Measurements from ENCODE around the gene DARS2. TPM values are rescaled to one million over a fixed set of nuclear protein-coding genes. Genes with fewer than 3 reads are reported as not detected.
"Not testable (repeated sequence)": the region's sequence is repeated elsewhere in the genome, so short reads cannot be mapped to it uniquely, and the experiment has no call there.

Gene DARS2
- total RNA-seq, 1 experiment from 2014 or later, result 39.3 TPM

DNA sequence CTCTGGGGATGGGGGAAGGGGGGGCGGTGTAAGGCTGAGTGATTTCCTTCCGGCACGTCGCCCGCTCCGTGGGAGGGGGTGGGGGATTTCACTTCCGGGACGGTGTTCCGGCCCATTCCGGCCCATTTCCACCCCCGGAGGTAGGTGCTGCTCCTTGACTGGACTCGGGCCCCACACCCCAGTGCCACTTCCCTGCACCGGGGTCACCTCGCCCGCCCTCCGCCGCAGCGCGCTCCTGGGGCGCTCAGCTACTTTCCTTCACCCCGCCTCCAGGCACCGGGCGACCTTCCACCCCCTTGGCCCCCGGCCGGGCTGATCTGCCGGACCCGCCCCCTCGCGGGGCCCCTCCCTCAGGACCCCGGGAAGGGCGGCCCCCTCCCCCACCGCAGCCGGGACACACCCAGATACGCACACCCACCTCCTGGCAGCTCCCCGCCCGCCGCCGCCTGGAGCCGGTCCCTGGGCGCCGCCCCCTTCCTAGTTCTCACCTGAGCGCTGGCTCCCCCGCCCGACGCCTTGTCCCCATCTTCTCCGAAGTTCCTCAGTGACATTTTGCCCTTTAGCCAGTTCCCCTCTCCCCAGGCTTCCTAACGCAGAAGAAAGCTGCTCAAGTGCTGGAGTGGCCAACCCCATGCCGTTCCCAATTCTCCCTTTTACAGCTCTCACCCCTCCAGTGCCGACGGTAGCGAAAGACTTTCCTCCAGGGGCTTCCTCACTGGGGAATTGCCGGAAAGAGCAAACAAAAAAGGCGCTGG, 44.0 kb downstream of the DARS2 start, which contains the start of gene ZBTB37:
TSS of gene ZBTB37 (plus strand) at position 115 of the 755 bp plus-strand sequence. CDS start 1,846 bp downstream, outside the sequence.
- Histone ChIP-seq H3K27me3 (ENCODE audit: low read length) (no peaks in the 10 kb centered on the region), H3K79me2 (ENCODE audit: low read length) (peaks cover 24% of the 10 kb centered on the region), H3K4me1 (ENCODE audit: low read length) (peaks cover 37% of the 10 kb centered on the region), H3K27ac (ENCODE audit: low read length) (peak within 1 kb of the TSS; percentile 92), H3K36me3 (ENCODE audit: insufficient read depth, low read length) (peaks cover 42% of the 10 kb centered on the region), H3K9me3 (ENCODE audit: low read length) (no peaks in the 10 kb centered on the region), H3K9me2 (replicated peaks; ENCODE audit: insufficient read depth, low read length) (no peaks in the 10 kb centered on the region), H3K4me3 (ENCODE audit: low read length) (peak within 1 kb of the TSS; percentile 94), H2AFZ (ENCODE audit: low read length) (no peak within 1 kb of the TSS), H3K4me2 (ENCODE audit: low read depth, low read length, poor library complexity, severe bottlenecking) (peak within 1 kb of the TSS; percentile 96), H3K9ac (ENCODE audit: low read length) (peak within 1 kb of the TSS; percentile 92), H4K20me1 (ENCODE audit: insufficient read depth, low read depth, low read length) (peaks cover 35% of the 10 kb centered on the region)
- DNase-seq, result peak; percentile 95

DNA sequence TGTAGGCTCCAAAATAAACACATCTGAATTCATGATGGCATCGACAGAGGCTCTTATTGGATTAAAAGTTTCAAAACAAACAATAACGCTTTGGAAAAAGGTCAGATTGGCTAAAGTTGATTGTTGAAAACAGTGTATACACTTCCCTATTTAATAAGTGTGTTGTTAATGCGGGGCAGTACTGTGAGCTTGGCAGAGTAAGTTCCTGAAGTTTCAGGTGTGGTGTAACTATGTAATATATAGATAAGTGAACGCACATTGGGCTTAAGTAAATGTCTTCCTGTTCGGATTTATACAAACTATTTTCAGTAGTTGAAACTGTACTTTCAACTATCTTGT, 44.5 kb downstream of the DARS2 start:
- no peak for DNase-seq
- Histone ChIP-seq H3K9me3 (ENCODE audit: low read length) (no peaks in the 10 kb centered on the region), H3K4me3 (ENCODE audit: low read length) (peak overlapping the region; percentile 94), H3K9me2 (replicated peaks; ENCODE audit: insufficient read depth, low read length) (no peaks in the 10 kb centered on the region), H3K36me3 (ENCODE audit: insufficient read depth, low read length) (peaks cover 37% of the 10 kb centered on the region), H3K4me1 (ENCODE audit: low read length) (peaks cover 37% of the 10 kb centered on the region), H2AFZ (ENCODE audit: low read length) (no peak overlapping the region), H3K4me2 (ENCODE audit: low read depth, low read length, poor library complexity, severe bottlenecking) (peak overlapping the region; percentile 75), H3K79me2 (ENCODE audit: low read length) (peaks cover 24% of the 10 kb centered on the region), H4K20me1 (ENCODE audit: insufficient read depth, low read depth, low read length) (peaks cover 35% of the 10 kb centered on the region), H3K9ac (ENCODE audit: low read length) (peak overlapping the region; percentile 79), H3K27ac (ENCODE audit: low read length) (peak overlapping the region; percentile 92), H3K27me3 (ENCODE audit: low read length) (no peaks in the 10 kb centered on the region)

DNA sequence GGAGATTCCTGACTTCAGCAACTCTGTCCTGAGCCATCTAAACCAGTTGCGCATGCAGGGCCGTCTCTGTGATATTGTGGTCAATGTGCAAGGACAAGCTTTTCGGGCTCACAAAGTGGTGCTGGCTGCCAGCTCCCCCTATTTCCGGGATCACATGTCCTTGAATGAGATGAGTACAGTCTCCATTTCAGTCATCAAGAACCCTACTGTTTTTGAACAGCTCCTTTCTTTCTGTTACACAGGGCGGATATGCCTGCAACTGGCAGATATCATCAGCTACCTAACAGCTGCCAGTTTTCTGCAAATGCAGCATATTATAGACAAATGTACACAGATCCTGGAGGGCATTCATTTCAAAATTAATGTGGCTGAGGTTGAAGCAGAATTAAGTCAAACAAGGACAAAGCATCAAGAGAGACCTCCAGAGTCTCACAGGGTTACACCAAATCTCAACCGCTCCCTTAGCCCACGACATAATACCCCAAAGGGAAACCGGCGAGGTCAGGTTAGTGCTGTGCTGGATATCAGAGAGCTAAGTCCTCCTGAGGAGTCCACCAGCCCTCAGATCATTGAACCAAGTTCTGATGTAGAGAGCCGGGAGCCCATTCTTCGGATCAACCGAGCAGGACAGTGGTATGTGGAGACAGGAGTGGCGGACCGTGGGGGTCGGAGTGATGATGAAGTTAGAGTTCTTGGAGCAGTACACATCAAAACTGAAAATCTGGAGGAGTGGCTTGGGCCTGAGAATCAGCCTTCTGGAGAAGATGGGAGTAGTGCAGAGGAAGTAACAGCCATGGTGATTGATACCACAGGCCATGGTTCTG, 46.0 kb downstream of the DARS2 start:
- Histone ChIP-seq H3K4me1 (ENCODE audit: low read length) (peaks cover 30% of the 10 kb centered on the region), H3K79me2 (ENCODE audit: low read length) (peaks cover 24% of the 10 kb centered on the region), H3K9me2 (replicated peaks; ENCODE audit: insufficient read depth, low read length) (no peaks in the 10 kb centered on the region), H4K20me1 (ENCODE audit: insufficient read depth, low read depth, low read length) (peaks cover 22% of the 10 kb centered on the region), H2AFZ (ENCODE audit: low read length) (no peak overlapping the region), H3K9ac (ENCODE audit: low read length) (no peak overlapping the region), H3K27ac (ENCODE audit: low read length) (0 out of 2 replicates have a peak overlapping the region, but pooled peaks have one; percentile 92), H3K27me3 (ENCODE audit: low read length) (no peaks in the 10 kb centered on the region), H3K36me3 (ENCODE audit: insufficient read depth, low read length) (peaks cover 22% of the 10 kb centered on the region), H3K9me3 (ENCODE audit: low read length) (no peaks in the 10 kb centered on the region), H3K4me3 (ENCODE audit: low read length) (no peak overlapping the region), H3K4me2 (ENCODE audit: low read depth, low read length, poor library complexity, severe bottlenecking) (peak overlapping the region; percentile 75)
- DNase-seq, result no peak

DNA sequence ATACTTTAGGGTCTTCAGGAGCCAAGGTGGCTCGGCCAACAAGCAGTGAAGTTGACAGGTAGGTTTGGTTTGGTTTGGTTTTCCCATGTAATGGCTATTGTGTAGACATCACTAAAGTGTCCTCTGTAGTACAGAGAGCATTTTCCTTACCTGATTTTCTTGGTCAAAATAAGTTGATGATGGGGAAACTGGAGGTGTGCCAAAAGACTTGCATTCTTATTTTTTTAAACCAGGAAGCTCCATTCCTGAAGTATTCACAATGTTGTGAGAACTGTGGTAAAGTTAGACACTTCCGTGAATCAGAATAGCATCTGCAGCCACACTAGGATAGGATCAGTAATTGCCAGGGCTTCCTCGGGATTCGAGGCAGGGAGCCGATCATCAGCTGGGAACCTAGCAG, 46.6 kb downstream of the DARS2 start:
- Histone ChIP-seq H3K4me3 (ENCODE audit: low read length) (no peak overlapping the region), H3K27me3 (ENCODE audit: low read length) (no peaks in the 10 kb centered on the region), H3K36me3 (ENCODE audit: insufficient read depth, low read length) (peaks cover 16% of the 10 kb centered on the region), H3K4me2 (ENCODE audit: low read depth, low read length, poor library complexity, severe bottlenecking) (no peak overlapping the region), H2AFZ (ENCODE audit: low read length) (no peak overlapping the region), H3K4me1 (ENCODE audit: low read length) (peaks cover 24% of the 10 kb centered on the region), H3K27ac (ENCODE audit: low read length) (no peak overlapping the region), H3K9ac (ENCODE audit: low read length) (no peak overlapping the region), H3K9me3 (ENCODE audit: low read length) (no peaks in the 10 kb centered on the region), H3K9me2 (replicated peaks; ENCODE audit: insufficient read depth, low read length) (no peaks in the 10 kb centered on the region), H4K20me1 (ENCODE audit: insufficient read depth, low read depth, low read length) (peaks cover 16% of the 10 kb centered on the region; the same call in 1 of the 2 replicates), H3K79me2 (ENCODE audit: low read length) (peaks cover 21% of the 10 kb centered on the region)
- no peak for DNase-seq

DNA sequence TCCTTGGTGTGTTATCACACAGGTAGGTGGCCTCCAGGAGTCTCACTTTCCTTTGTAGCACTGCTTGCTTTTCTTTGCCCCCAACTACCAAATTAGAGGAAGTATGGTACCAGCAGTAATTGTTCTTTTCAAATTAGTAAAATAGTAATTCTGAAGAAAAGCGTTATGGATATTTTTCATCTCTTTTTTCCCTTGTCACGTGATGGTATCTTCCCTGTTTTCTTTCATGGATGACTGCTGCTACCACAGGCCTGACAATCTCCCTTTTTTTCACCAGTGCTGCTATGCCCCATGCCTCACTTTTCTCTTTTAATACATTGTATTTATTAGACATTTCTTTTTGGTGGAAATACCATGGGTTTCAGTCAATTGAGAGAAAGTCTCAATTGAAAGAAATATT, 47.0 kb downstream of the DARS2 start:
- Histone ChIP-seq H3K36me3 (ENCODE audit: insufficient read depth, low read length) (peaks cover 12% of the 10 kb centered on the region), H2AFZ (ENCODE audit: low read length) (no peak overlapping the region)

DNA sequence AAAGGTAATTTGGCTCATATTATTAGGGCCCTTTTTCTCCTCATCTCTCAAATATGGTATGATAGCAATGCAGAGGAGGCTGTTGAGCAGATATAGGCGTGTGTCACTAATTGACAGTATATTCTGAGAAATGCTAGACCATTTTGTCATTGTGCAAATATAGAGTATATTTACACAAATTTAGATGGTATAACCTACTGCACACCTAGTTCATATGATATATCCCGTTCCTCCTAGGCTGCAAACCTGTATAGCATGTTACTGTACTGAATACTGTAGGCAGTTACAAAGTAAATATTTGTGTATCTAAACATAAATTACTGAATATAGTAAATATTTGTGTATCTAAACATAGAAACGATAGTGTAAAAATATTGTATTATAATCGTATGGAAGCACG, 52.3 kb downstream of the DARS2 start:
- H3K36me3 ChIP-seq (ENCODE audit: insufficient read depth, low read length), result no peaks in the 10 kb centered on the region
- H3K4me2 ChIP-seq (ENCODE audit: low read depth, low read length, poor library complexity, severe bottlenecking), result no peak overlapping the region
- no peak overlapping the region for H2AFZ ChIP-seq (ENCODE audit: low read length)
- no peak overlapping the region for H3K27ac ChIP-seq (ENCODE audit: low read length)
- no peak for DNase-seq
- no peaks in the 10 kb centered on the region for H3K4me1 ChIP-seq (ENCODE audit: low read length)
- H3K9ac ChIP-seq (ENCODE audit: low read length), result no peak overlapping the region
- H4K20me1 ChIP-seq (ENCODE audit: insufficient read depth, low read depth, low read length), result no peaks in the 10 kb centered on the region
- H3K27me3 ChIP-seq (ENCODE audit: low read length), result no peaks in the 10 kb centered on the region
- H3K9me3 ChIP-seq (ENCODE audit: low read length), result no peaks in the 10 kb centered on the region
- no peaks in the 10 kb centered on the region for H3K9me2 ChIP-seq (replicated peaks; ENCODE audit: insufficient read depth, low read length)
- H3K4me3 ChIP-seq (ENCODE audit: low read length), result no peak overlapping the region
- H3K79me2 ChIP-seq (ENCODE audit: low read length), result no peaks in the 10 kb centered on the region; the same call in 1 of the 2 replicates

More for the DNA sequence above, 47.0 kb downstream of the DARS2 start:
- Histone ChIP-seq H3K9ac (ENCODE audit: low read length) (no peak overlapping the region), H3K9me2 (replicated peaks; ENCODE audit: insufficient read depth, low read length) (no peaks in the 10 kb centered on the region), H3K79me2 (ENCODE audit: low read length) (peaks cover 17% of the 10 kb centered on the region), H3K4me3 (ENCODE audit: low read length) (no peak overlapping the region), H3K27ac (ENCODE audit: low read length) (no peak overlapping the region), H3K4me1 (ENCODE audit: low read length) (peaks cover 20% of the 10 kb centered on the region), H3K27me3 (ENCODE audit: low read length) (no peaks in the 10 kb centered on the region), H3K9me3 (ENCODE audit: low read length) (no peaks in the 10 kb centered on the region), H3K4me2 (ENCODE audit: low read depth, low read length, poor library complexity, severe bottlenecking) (no peak overlapping the region), H4K20me1 (ENCODE audit: insufficient read depth, low read depth, low read length) (peaks cover 11% of the 10 kb centered on the region; the same call in 1 of the 2 replicates)
- DNase-seq, result no peak

DNA sequence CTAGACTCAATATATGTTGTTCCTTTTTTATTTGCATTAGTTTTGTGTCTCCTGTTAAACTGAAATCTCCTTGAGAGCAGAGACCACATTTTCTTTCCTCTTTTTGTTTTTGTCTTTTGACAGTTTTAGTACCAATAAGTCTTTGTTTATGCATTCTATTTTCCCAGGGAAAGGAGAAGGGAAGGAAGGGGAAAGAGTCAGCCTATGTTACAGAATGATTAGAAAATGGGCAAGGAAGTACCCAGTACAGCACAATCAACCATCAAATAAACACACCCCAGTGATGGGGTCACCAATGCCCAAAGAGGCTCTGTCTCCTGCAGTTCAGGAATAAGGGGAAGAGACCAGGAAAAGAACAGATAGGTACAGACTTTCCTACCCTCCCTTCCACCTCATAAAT, 53.8 kb downstream of the DARS2 start:
- no peak overlapping the region for H3K9ac ChIP-seq (ENCODE audit: low read length)
- H3K27ac ChIP-seq (ENCODE audit: low read length), result no peak overlapping the region
- H2AFZ ChIP-seq (ENCODE audit: low read length), result no peak overlapping the region
- no peaks in the 10 kb centered on the region for H3K4me1 ChIP-seq (ENCODE audit: low read length)
- no peaks in the 10 kb centered on the region for H3K9me2 ChIP-seq (replicated peaks; ENCODE audit: insufficient read depth, low read length)
- no peaks in the 10 kb centered on the region for H3K36me3 ChIP-seq (ENCODE audit: insufficient read depth, low read length)
- no peaks in the 10 kb centered on the region for H4K20me1 ChIP-seq (ENCODE audit: insufficient read depth, low read depth, low read length)
- H3K79me2 ChIP-seq (ENCODE audit: low read length), result no peaks in the 10 kb centered on the region
- no peak overlapping the region for H3K4me2 ChIP-seq (ENCODE audit: low read depth, low read length, poor library complexity, severe bottlenecking)
- H3K27me3 ChIP-seq (ENCODE audit: low read length), result no peaks in the 10 kb centered on the region
- no peak overlapping the region for H3K4me3 ChIP-seq (ENCODE audit: low read length)
- no peaks in the 10 kb centered on the region for H3K9me3 ChIP-seq (ENCODE audit: low read length)
- no peak for DNase-seq

DNA sequence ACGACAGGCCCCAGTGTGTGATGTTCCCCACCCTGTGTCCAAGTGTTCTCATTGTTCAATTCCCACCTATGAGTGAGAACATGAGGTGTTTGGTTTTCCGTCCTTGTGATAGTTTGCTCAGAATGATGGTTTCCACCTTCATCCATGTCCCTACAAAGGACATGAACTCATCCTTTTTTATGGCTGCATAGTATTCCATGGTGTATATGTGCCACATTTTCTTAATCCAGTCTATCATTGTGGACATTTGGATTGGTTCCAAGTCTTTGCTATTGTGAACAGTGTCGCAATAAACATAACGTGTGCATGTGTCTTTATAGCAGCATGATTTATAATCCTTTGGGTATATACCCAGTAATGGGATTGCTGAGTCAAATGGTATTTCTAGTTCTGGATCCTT, 56.6 kb downstream of the DARS2 start:
- not testable (repeated sequence) for H3K79me2 ChIP-seq (ENCODE audit: low read length); H2AFZ ChIP-seq (ENCODE audit: low read length); H3K4me3 ChIP-seq (ENCODE audit: low read length); H3K4me2 ChIP-seq (ENCODE audit: low read depth, low read length, poor library complexity, severe bottlenecking); DNase-seq; H3K9me3 ChIP-seq (ENCODE audit: low read length); H3K36me3 ChIP-seq (ENCODE audit: insufficient read depth, low read length); H3K4me1 ChIP-seq (ENCODE audit: low read length); H4K20me1 ChIP-seq (ENCODE audit: insufficient read depth, low read depth, low read length); H3K27me3 ChIP-seq (ENCODE audit: low read length); H3K9ac ChIP-seq (ENCODE audit: low read length); H3K27ac ChIP-seq (ENCODE audit: low read length); H3K9me2 ChIP-seq (replicated peaks; ENCODE audit: insufficient read depth, low read length)

Data from Karpas-422 (cell line).